ENCODE data around the gene SLC38A3.
"Not testable (repeated sequence)": the region's sequence is repeated elsewhere in the genome, so short reads cannot be mapped to it uniquely, and the experiment has no call there.

Gene SLC38A3

GRCh38 chr3:50255251-50255615 lies 50.2 kb downstream of the SLC38A3 start:
- no peak for DNase-seq (ENCODE audit: low spot score)

- peak; percentile 51 for DNase-seq (ENCODE audit: low spot score)
Measured at GRCh38 chr3:50256978-50257890, 52.2 kb downstream of the SLC38A3 start.

- DNase-seq (ENCODE audit: low spot score), result no peak
Measured at GRCh38 chr3:50258029-50258680, 53.1 kb downstream of the SLC38A3 start.

GRCh38 chr3:50258979-50259378 lies 53.9 kb downstream of the SLC38A3 start:
- no peak for DNase-seq (ENCODE audit: low spot score)

- DNase-seq (ENCODE audit: low spot score), result no peak
Measured at GRCh38 chr3:50259432-50260026, 54.5 kb downstream of the SLC38A3 start.

GRCh38 chr3:50260027-50260941 lies 55.2 kb downstream of the SLC38A3 start:
- peak; percentile 86 for DNase-seq (ENCODE audit: low spot score)

GRCh38 chr3:50260942-50261441 lies 55.9 kb downstream of the SLC38A3 start:
- no peak for DNase-seq (ENCODE audit: low spot score)

- DNase-seq (ENCODE audit: low spot score), result no peak
Measured at GRCh38 chr3:50261505-50261904, 56.4 kb downstream of the SLC38A3 start.

GRCh38 chr3:50262200-50262599 lies 57.1 kb downstream of the SLC38A3 start:
- not testable (repeated sequence) for DNase-seq (ENCODE audit: low spot score)

GRCh38 chr3:50262778-50263177 lies 57.7 kb downstream of the SLC38A3 start:
- DNase-seq (ENCODE audit: low spot score), result no peak

GRCh38 chr3:50263478-50264382 lies 58.7 kb downstream of the SLC38A3 start:
- DNase-seq (ENCODE audit: low spot score), result no peak

GRCh38 chr3:50264383-50264963 lies 59.4 kb downstream of the SLC38A3 start:
- DNase-seq (ENCODE audit: low spot score), result no peak

- DNase-seq (ENCODE audit: low spot score), result no peak
Measured at GRCh38 chr3:50264964-50265485, 60.0 kb downstream of the SLC38A3 start.

- DNase-seq (ENCODE audit: low spot score), result no peak
Measured at GRCh38 chr3:50265571-50265970, 60.5 kb downstream of the SLC38A3 start.

- DNase-seq (ENCODE audit: low spot score), result no peak
Measured at GRCh38 chr3:50266017-50266416, 60.9 kb downstream of the SLC38A3 start.

- no peak for DNase-seq (ENCODE audit: low spot score)
Measured at GRCh38 chr3:50266836-50267235, 61.8 kb downstream of the SLC38A3 start.

- no peak for DNase-seq (ENCODE audit: low spot score)
Measured at GRCh38 chr3:50267280-50267913, 62.3 kb downstream of the SLC38A3 start.

- DNase-seq (ENCODE audit: low spot score), result no peak
Measured at GRCh38 chr3:50268276-50268675, 63.2 kb downstream of the SLC38A3 start.

GRCh38 chr3:50268703-50269451 lies 63.8 kb downstream of the SLC38A3 start, which contains the start of gene SEMA3B:
Gene SEMA3B, plus strand, starts transcription at chr3:50269147. Its CDS starts 94 bp downstream, at chr3:50269241.
- no peak for DNase-seq (ENCODE audit: low spot score)

All from hematopoietic multipotent progenitor cell treated with erythropoietin and hydrocortisone succinate and interleukin-3 and kit ligand, for 17 days (in vitro differentiated cells).